Measurements from ENCODE around the gene DYRK2. TPM values are rescaled to one million over a fixed set of nuclear protein-coding genes. Genes with fewer than 3 reads are reported as not detected.

Gene DYRK2
- total and polyA plus RNA-seq, 10 of the 15 experiments (the other 5 are each of a cell fraction or from before 2014, with no cell fraction given): 3.1 to 35.9 (median 12.2) TPM

- TF ChIP-seq KAT2A (conservative IDR thresholded peaks at IDR 0.05; ENCODE audit: control insufficient read depth, low read depth, low read length): no peak
Observed at GRCh38 chr12:67691220-67691619, 42.7 kb downstream of the DYRK2 start (continued).

DNA sequence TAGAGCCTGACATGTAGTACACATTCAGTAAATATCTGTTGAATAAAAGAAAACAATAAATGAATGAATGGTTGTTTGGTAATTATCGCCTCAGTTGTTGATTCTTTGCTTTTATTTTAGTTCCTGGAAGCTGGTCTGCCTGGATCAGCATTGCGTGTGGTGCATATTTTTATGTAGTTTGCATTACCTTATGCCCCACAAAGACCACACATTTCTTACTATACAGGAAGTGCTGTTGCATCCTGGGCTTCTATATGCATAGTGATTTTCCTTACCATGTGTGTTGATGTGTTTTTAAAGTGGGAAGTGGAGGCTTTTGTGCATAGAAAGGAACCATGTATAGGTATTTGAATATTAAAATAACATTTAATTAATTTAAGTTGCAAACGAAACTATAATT, 43.6 kb downstream of the DYRK2 start:
- no peaks in the 10 kb centered on the region for H3K79me2 ChIP-seq (ENCODE audit: control insufficient read depth, insufficient read depth, low read length)
- no peak overlapping the region for H3K9ac ChIP-seq (ENCODE audit: control insufficient read depth, insufficient read depth, low read length)
- ATAC-seq (no peak), DNase-seq (ENCODE audit: low read depth, low spot score) (no peak), FAIRE-seq (no peak)
- H3K27ac ChIP-seq (ENCODE audit: control insufficient read depth, insufficient read depth): no peak overlapping the region
- H3K36me3 ChIP-seq (ENCODE audit: control insufficient read depth in 2 of 2, insufficient read depth in 2 of 2, low read length in 1 of 2): no peaks in the 10 kb centered on the region
- intact Hi-C loops (cut with micrococcal nuclease; ENCODE audit: unreplicated experiment) (no loop called here), in situ Hi-C loops (cut with MboI) (no loop called here)
- H3K4me2 ChIP-seq (ENCODE audit: control insufficient read depth, insufficient read depth): no peak overlapping the region
- BruUV-seq (replicated peaks): no TSS peak
- CTCF ChIA-PET: interaction anchor here (0.6 to 0.9 kb wide), 2 partner anchors 217 to 249 kb away, joined by 3 to 4 read pairs; no protein-coding TSS in a partner anchor
- no peak overlapping the region for H3K4me3 ChIP-seq
- H3K4me1 ChIP-seq (ENCODE audit: control insufficient read depth, insufficient read depth, low read length): peaks cover 5% of the 10 kb centered on the region; the same call in 1 of the 2 replicates
- TF ChIP-seq RFX5 (IDR thresholded peaks at IDR 0.05; ENCODE audit: low read depth, low read length) (no peak), ZNF24 (IDR thresholded peaks at IDR 0.05) (no peak), KDM1A (IDR thresholded peaks at IDR 0.05; ENCODE audit: borderline replicate concordance) (no peak), HCFC1 (IDR thresholded peaks at IDR 0.05; ENCODE audit: low read length) (no peak), ELK1 (IDR thresholded peaks at IDR 0.05; ENCODE audit: low read depth, low read length) (no peak), GATAD2B (conservative IDR thresholded peaks at IDR 0.05; ENCODE audit: low read depth) (no peak), SP1 (IDR thresholded peaks at IDR 0.05; ENCODE audit: low read depth, low read length) (no peak), USF1 (IDR thresholded peaks at IDR 0.05; ENCODE audit: borderline replicate concordance, extremely low read length, insufficient read depth, low read depth, low read length) (no peak), CEBPZ (IDR thresholded peaks at IDR 0.05; ENCODE audit: low read depth, low read length) (no peak), MTA2 (IDR thresholded peaks at IDR 0.05; ENCODE audit: low read depth) (no peak), TAF1 (IDR thresholded peaks at IDR 0.05; ENCODE audit: borderline replicate concordance, low read depth, low read length) (no peak)
- TF ChIP-seq, protein P1, sequence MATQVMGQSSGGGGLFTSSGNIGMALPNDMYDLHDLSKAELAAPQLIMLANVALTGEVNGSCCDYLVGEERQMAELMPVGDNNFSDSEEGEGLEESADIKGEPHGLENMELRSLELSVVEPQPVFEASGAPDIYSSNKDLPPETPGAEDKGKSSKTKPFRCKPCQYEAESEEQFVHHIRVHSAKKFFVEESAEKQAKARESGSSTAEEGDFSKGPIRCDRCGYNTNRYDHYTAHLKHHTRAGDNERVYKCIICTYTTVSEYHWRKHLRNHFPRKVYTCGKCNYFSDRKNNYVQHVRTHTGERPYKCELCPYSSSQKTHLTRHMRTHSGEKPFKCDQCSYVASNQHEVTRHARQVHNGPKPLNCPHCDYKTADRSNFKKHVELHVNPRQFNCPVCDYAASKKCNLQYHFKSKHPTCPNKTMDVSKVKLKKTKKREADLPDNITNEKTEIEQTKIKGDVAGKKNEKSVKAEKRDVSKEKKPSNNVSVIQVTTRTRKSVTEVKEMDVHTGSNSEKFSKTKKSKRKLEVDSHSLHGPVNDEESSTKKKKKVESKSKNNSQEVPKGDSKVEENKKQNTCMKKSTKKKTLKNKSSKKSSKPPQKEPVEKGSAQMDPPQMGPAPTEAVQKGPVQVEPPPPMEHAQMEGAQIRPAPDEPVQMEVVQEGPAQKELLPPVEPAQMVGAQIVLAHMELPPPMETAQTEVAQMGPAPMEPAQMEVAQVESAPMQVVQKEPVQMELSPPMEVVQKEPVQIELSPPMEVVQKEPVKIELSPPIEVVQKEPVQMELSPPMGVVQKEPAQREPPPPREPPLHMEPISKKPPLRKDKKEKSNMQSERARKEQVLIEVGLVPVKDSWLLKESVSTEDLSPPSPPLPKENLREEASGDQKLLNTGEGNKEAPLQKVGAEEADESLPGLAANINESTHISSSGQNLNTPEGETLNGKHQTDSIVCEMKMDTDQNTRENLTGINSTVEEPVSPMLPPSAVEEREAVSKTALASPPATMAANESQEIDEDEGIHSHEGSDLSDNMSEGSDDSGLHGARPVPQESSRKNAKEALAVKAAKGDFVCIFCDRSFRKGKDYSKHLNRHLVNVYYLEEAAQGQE (IDR thresholded peaks at IDR 0.05; ENCODE audit: low read depth, low read length): no peak
- SMC1A ChIA-PET (ENCODE audit: uncharacterized antibody, unreplicated experiment): no interaction called here
- POLR2A ChIA-PET: no interaction called here
- H3K27me3 ChIP-seq (replicated peaks in 1 of 2; ENCODE audit: control insufficient read depth in 2 of 2, insufficient read depth in 2 of 2, low read length in 1 of 2): no peaks in the 10 kb centered on the region
- H3K9me3 ChIP-seq (replicated peaks; ENCODE audit: control insufficient read depth, insufficient read depth, low read length): no peaks in the 10 kb centered on the region
- no peak overlapping the region for H2AFZ ChIP-seq (ENCODE audit: control insufficient read depth, low read depth, low read length)
- no peaks in the 10 kb centered on the region for H4K20me1 ChIP-seq (ENCODE audit: control insufficient read depth, insufficient read depth)
- WGBS (ENCODE audit: insufficient coverage, insufficient replicate concordance, low lambda C conversion rate, missing lambda C conversion rate): 78% methylated on average over 3 of the region's 3 CpGs
- RAD21 ChIA-PET (ENCODE audit: unreplicated experiment): no interaction called here
